ENCODE results near the gene CAMSAP2. TPM values are rescaled to one million over a fixed set of nuclear protein-coding genes. Genes with fewer than 3 reads are reported as not detected.

The CAMSAP2 gene
- total RNA-seq, 2 experiments from 2014 or later, result 2.0 to 2.4 TPM

DNA sequence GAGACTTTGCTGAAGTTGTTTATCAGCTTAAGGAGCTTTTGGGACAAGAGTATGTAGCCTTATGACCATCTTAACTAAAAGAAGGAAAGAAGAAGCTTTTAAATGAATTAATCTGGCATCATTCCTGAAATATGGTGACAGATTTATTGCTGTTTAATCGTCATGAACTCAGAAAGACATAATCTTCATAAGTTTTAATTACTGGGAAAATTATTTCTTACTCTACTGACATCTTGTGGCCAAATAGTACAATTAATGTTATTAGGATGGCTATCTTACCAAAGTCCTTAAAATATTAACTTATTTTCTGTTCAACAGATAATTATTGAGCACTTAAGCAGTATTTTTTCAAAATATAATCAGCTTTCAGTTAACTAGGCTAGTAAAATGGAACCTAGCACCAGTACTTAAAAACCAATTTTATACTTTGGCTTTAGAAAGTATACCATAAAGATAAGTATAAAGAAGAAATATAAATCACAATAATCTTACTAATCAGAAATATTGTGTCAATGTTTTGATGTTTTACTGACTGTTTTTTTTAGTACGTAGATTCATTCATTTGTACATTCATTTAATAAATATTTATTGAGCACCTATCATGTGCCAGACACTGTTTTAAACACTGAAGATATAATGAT is 99.4 kb downstream of the CAMSAP2 start:
- Mint-ChIP-seq H3K4me1 (no peaks in the 10 kb centered on the region), H3K4me3 (no peak overlapping the region), H3K36me3 (peaks cover 8% of the 10 kb centered on the region), H3K27me3 (no peaks in the 10 kb centered on the region), H3K27ac (no peak overlapping the region), H3K9me3 (peaks cover 3% of the 10 kb centered on the region)
- DNase-seq, result no peak

DNA sequence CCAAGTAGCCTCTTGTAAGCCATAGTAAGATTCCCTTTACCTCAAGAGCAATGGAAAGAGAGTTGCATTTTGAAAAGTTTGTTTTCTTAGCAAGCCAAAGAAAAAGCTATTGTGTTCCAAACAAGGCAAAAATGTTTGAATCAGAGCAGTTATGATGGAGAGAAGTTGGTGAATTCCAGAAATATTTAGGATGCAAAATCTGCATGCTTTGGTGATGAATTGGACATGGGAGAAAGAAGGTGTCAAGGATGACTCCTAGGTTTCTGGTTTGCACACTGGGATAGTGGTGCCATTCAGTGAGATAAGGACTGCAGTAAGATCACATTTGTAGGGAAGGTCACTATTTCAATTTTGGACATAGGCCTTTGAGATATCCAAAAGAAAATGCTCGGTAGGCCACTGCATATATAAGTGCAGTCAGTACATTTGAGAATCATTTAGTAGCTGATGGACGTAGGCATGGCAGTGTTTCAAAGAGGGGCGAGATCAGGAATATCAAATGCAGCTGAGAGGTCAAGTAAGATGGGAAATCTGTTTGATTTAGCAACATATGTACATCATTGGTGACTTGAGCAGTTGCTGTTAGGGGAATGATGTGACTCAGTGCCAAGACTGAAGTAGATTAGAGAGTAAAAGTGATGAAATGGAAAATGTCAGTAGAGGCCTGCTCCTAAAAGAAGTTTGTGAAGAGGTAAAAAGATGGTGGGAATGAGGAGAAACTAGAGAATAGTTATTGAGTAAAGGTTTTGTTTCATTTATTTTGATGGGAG is 100.2 kb downstream of the CAMSAP2 start:
- no peak overlapping the region for H3K4me3 Mint-ChIP-seq
- H3K27me3 Mint-ChIP-seq, result no peaks in the 10 kb centered on the region
- no peaks in the 10 kb centered on the region for H3K4me1 Mint-ChIP-seq
- no peak for DNase-seq
- H3K9me3 Mint-ChIP-seq, result peaks cover 3% of the 10 kb centered on the region
- peaks cover 8% of the 10 kb centered on the region for H3K36me3 Mint-ChIP-seq
- H3K27ac Mint-ChIP-seq, result no peak overlapping the region

DNA sequence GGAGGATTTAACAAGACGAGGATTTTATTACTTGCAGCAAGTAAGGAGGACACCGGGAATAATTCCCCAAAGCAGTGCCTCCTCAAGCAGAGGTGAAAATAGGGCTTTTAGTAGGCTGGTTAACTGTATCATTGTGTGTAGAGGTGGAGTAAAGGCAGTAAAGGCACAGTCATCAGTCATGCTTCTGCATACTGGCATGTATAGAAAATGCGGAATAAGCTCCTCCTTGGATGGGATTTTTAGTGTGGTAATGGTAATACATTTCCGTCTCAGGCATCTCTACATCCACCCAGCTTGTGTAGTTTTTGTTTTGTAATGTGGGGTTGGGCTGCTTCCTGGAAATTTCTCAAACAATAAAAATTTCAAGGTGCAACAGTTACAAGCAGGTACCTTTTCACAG is 106.7 kb downstream of the CAMSAP2 start:
- Mint-ChIP-seq H3K4me3 (no peak overlapping the region), H3K27me3 (no peaks in the 10 kb centered on the region)

DNA sequence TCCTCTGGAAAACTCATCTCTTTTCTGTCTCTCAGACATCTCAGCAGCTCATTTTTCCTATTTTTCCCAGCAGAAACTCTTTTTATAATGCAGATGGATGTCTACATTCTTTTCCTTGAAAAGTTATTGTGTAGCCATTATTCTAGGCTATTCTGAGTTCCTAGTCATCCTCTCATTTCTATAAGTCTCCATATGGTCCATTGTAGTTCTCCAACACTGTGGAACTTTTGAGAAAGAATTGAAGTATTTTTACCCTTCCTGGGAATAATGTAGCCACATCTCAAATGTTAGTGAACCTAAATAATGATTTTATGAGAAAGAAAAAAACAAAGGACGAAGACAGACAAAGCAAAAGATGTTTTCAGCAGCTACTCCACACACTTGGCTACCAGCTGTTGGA is 107.7 kb downstream of the CAMSAP2 start:
- peaks cover 2% of the 10 kb centered on the region for H3K36me3 Mint-ChIP-seq
- H3K27me3 Mint-ChIP-seq, result no peaks in the 10 kb centered on the region
- no peaks in the 10 kb centered on the region for H3K4me1 Mint-ChIP-seq
- DNase-seq, result no peak
- H3K9me3 Mint-ChIP-seq, result no peaks in the 10 kb centered on the region
- H3K4me3 Mint-ChIP-seq, result no peak overlapping the region
- no peak overlapping the region for H3K27ac Mint-ChIP-seq

More for the DNA sequence above, 106.7 kb downstream of the CAMSAP2 start:
- DNase-seq, result no peak
- peaks cover 2% of the 10 kb centered on the region for H3K36me3 Mint-ChIP-seq
- no peaks in the 10 kb centered on the region for H3K9me3 Mint-ChIP-seq
- no peaks in the 10 kb centered on the region for H3K4me1 Mint-ChIP-seq
- H3K27ac Mint-ChIP-seq, result no peak overlapping the region

GRCh38 chr1:200849430-200849829 is 110.7 kb downstream of the CAMSAP2 start:
- no peak overlapping the region for H3K27ac Mint-ChIP-seq

DNA sequence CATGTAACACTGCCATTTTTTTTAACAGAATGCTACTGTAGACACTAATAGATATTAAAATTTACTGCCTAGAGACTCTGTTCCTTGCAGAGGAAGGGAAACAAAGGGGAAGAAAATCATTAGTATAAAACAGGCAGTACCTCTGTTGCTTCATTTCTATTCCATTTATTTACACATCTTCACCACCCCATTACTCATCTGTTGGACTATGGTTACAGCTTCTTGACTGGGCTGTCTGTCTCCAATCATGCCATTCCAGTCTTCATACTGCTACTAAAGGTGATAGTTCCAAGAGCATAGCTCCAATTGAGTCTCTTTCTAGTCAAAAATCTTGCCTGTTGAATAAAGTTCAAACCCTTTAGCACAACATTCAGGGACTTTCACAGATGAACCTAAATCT is 111.9 kb downstream of the CAMSAP2 start:
- Mint-ChIP-seq H3K27me3 (no peaks in the 10 kb centered on the region), H3K4me3 (no peak overlapping the region), H3K36me3 (peaks cover 2% of the 10 kb centered on the region), H3K9me3 (no peaks in the 10 kb centered on the region), H3K4me1 (peaks cover 2% of the 10 kb centered on the region), H3K27ac (no peak overlapping the region)
- no peak for DNase-seq

More at GRCh38 chr1:200849430-200849829, 110.7 kb downstream of the CAMSAP2 start:
- H3K27me3 Mint-ChIP-seq, result no peaks in the 10 kb centered on the region
- H3K4me3 Mint-ChIP-seq, result no peak overlapping the region
- H3K9me3 Mint-ChIP-seq, result no peaks in the 10 kb centered on the region
- peaks cover 2% of the 10 kb centered on the region for H3K36me3 Mint-ChIP-seq
- DNase-seq, result no peak
- H3K4me1 Mint-ChIP-seq, result peaks cover 2% of the 10 kb centered on the region

- peaks cover 10% of the 10 kb centered on the region for H3K4me1 Mint-ChIP-seq
- no peak overlapping the region for H3K27ac Mint-ChIP-seq
- no peaks in the 10 kb centered on the region for H3K9me3 Mint-ChIP-seq
- H3K36me3 Mint-ChIP-seq, result peaks cover 2% of the 10 kb centered on the region
- H3K27me3 Mint-ChIP-seq, result no peaks in the 10 kb centered on the region
- no peak overlapping the region for H3K4me3 Mint-ChIP-seq
- DNase-seq, result no peak
Observed at GRCh38 chr1:200856716-200857357, 118.1 kb downstream of the CAMSAP2 start.

DNA sequence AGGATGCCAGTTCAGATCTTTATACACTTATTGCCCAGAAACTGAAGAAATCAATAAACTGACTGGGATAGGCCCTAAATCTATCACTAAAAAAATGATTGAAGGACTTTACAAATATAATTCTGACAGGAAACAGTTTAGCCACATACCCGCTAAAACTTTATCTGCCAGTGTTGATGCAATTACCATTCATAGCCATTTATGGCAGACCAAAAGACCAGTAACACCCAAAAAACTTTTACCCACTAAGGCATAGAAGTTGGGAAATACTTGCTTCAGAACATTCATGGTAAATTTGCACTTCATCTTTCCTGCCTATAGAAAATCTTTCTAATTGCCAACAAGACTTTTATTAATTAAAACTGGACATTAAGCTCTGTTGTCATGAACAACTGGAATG is 119.1 kb downstream of the CAMSAP2 start:
- no peak overlapping the region for H3K4me3 Mint-ChIP-seq
- no peaks in the 10 kb centered on the region for H3K27me3 Mint-ChIP-seq
- no peaks in the 10 kb centered on the region for H3K36me3 Mint-ChIP-seq
- no peak for DNase-seq
- no peaks in the 10 kb centered on the region for H3K9me3 Mint-ChIP-seq
- peaks cover 18% of the 10 kb centered on the region for H3K4me1 Mint-ChIP-seq
- H3K27ac Mint-ChIP-seq, result no peak overlapping the region

- Mint-ChIP-seq H3K4me3 (no peak overlapping the region), H3K4me1 (peaks cover 44% of the 10 kb centered on the region), H3K36me3 (peaks cover 4% of the 10 kb centered on the region), H3K27ac (peak overlapping the region; percentile 78), H3K27me3 (peaks cover 1% of the 10 kb centered on the region), H3K9me3 (no peaks in the 10 kb centered on the region)
- no peak for DNase-seq
Observed at GRCh38 chr1:200861937-200862647, 123.4 kb downstream of the CAMSAP2 start.

- Mint-ChIP-seq H3K4me3 (no peak overlapping the region), H3K27ac (peak overlapping the region; percentile 78)
- no peak for DNase-seq
Observed at GRCh38 chr1:200862713-200863415, 124.2 kb downstream of the CAMSAP2 start.

GRCh38 chr1:200866116-200866515 is 127.4 kb downstream of the CAMSAP2 start:
- peaks cover 44% of the 10 kb centered on the region for H3K4me1 Mint-ChIP-seq
- no peaks in the 10 kb centered on the region for H3K9me3 Mint-ChIP-seq
- H3K27ac Mint-ChIP-seq, result peak overlapping the region; percentile 57
- peaks cover 4% of the 10 kb centered on the region for H3K36me3 Mint-ChIP-seq
- H3K4me3 Mint-ChIP-seq, result no peak overlapping the region
- no peak for DNase-seq
- H3K27me3 Mint-ChIP-seq, result peaks cover 20% of the 10 kb centered on the region

More at GRCh38 chr1:200862713-200863415, 124.2 kb downstream of the CAMSAP2 start:
- Mint-ChIP-seq H3K9me3 (no peaks in the 10 kb centered on the region), H3K27me3 (peaks cover 7% of the 10 kb centered on the region), H3K36me3 (peaks cover 4% of the 10 kb centered on the region), H3K4me1 (peaks cover 51% of the 10 kb centered on the region)

- H3K9me3 Mint-ChIP-seq, result no peaks in the 10 kb centered on the region
- peaks cover 44% of the 10 kb centered on the region for H3K4me1 Mint-ChIP-seq
- DNase-seq, result peak; percentile 82
- peak overlapping the region; percentile 57 for H3K27ac Mint-ChIP-seq
- H3K4me3 Mint-ChIP-seq, result no peak overlapping the region
- peaks cover 4% of the 10 kb centered on the region for H3K36me3 Mint-ChIP-seq
- peaks cover 24% of the 10 kb centered on the region for H3K27me3 Mint-ChIP-seq
Observed at GRCh38 chr1:200866521-200866920, 127.8 kb downstream of the CAMSAP2 start.

DNA sequence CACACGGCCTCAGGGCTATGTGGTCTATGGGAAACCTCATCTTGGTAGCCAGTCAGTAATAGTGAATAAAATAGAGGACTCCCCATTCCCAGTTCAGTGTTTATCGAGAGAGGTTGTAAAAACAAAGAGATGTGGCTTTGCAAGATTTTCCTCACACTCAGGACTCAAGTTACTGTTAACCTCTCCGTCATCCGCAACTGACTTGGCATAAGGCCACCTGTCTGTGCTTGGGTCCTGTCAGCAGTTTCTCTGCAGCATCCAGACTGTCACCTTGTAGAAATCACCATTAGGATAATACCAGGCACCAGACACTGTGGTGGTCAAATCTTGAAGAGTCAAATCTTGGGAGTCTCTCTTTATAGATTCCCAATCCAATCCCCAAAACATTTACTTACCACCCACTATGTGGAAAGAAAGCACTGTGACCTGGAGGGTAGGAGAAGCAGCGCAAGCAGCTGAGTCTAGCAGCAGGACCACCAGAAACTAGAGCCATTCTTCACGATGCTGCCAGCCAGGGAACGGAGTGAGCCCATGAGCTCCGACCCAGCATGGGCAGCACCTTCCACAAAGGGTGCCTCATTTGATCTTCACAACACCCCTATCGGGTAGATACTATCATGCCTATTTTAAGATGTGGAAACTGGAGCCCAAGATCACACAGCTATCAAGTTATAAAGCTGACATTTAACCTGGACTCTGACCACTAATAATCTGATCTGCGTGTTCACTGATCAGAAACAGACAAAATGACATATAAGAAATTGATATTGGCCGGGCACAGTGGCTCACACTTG is 128.5 kb downstream of the CAMSAP2 start:
- Mint-ChIP-seq H3K36me3 (peaks cover 4% of the 10 kb centered on the region), H3K27me3 (peaks cover 31% of the 10 kb centered on the region), H3K9me3 (no peaks in the 10 kb centered on the region), H3K4me3 (no peak overlapping the region), H3K27ac (no peak overlapping the region), H3K4me1 (peaks cover 38% of the 10 kb centered on the region)
- no peak for DNase-seq

DNA sequence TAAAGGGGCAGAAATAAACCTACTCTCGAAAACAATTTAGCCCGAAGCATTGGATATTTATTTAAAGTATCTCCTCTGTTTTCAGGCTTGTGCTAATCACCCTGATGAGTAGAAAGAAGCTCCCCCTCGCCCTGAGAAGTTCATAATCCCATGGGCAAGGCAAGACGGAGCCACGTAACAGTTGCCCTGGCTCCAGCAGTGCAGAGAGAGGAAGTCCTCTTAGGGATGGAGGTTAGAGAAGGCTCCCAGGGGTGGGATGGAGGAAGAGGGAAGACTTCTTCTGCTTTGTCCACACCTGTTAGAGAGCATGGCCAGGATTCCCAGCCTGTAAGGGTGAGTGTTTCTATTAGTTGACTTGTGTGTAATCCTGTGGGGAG is 130.7 kb downstream of the CAMSAP2 start:
- Mint-ChIP-seq H3K4me1 (peaks cover 27% of the 10 kb centered on the region), H3K27me3 (peaks cover 46% of the 10 kb centered on the region)

More for the DNA sequence above, 130.7 kb downstream of the CAMSAP2 start:
- Mint-ChIP-seq H3K36me3 (peaks cover 4% of the 10 kb centered on the region), H3K4me3 (no peak overlapping the region), H3K9me3 (no peaks in the 10 kb centered on the region), H3K27ac (no peak overlapping the region)
- no peak for DNase-seq
